Epithelial cell of proximal tubule (primary cell): ENCODE results near the gene TOPAZ1. TPM values are rescaled to one million over a fixed set of nuclear protein-coding genes. Genes with fewer than 3 reads are reported as not detected.
A peak's percentile ranks its signal among the peaks of the same experiment; 100 is the strongest.

ENCODE experiments used
- DNase-seq: peaks from one replicate; pipeline ENCODE4 v3.0.0-alpha.2; 2011; ENCODE audit warnings: low read depth
- H3K4me3 ChIP-seq: 2 replicates; pipeline ENCODE4 v1.5.1; 2011; ENCODE audit warnings: low read depth, mild to moderate bottlenecking, low read length
- total RNA-seq: library from RNA; depleted of rRNA; stranded (reverse); fragments of >200 nt; gene quantifications from 2 replicates; pipeline ENCODE4 v1.2.3, GENCODE V29; 2015
- TF ChIP-seq, protein P1 (sequence below): conservative IDR thresholded peaks from 2 replicates; pipeline ENCODE4 v1.5.1; 2012; ENCODE audit warnings: low read depth, mild to moderate bottlenecking, low read length

Gene TOPAZ1
- total RNA-seq, 1 donor from 2014 or later, result not detected

GRCh38 chr3:44323341-44323955, 81.8 kb downstream of the TOPAZ1 start:
- DNase-seq, result no peak
- no peak overlapping the region for H3K4me3 ChIP-seq
- TF ChIP-seq, protein P1, sequence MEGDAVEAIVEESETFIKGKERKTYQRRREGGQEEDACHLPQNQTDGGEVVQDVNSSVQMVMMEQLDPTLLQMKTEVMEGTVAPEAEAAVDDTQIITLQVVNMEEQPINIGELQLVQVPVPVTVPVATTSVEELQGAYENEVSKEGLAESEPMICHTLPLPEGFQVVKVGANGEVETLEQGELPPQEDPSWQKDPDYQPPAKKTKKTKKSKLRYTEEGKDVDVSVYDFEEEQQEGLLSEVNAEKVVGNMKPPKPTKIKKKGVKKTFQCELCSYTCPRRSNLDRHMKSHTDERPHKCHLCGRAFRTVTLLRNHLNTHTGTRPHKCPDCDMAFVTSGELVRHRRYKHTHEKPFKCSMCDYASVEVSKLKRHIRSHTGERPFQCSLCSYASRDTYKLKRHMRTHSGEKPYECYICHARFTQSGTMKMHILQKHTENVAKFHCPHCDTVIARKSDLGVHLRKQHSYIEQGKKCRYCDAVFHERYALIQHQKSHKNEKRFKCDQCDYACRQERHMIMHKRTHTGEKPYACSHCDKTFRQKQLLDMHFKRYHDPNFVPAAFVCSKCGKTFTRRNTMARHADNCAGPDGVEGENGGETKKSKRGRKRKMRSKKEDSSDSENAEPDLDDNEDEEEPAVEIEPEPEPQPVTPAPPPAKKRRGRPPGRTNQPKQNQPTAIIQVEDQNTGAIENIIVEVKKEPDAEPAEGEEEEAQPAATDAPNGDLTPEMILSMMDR, result peak; percentile 94

DNA sequence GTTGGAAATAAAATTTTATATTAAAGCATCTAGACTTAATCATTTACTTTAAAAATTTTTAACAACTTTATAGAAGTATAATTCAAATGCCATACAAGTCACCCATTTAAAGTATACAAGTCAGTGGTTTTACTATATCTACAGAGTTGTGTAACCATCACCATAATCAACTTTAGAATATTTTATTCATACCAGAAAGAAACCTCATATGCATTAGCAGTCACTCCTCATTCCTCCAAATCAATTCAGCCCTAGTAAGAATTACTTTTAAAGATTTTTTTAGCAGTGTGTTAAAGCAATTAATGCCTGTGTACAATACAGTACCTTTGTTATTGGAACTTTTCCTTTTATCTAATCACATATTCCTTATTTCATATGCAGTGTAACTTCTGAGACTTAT, 82.9 kb downstream of the TOPAZ1 start:
- TF ChIP-seq, protein P1, result no peak

GRCh38 chr3:44326019-44326418, 84.3 kb downstream of the TOPAZ1 start:
- H3K4me3 ChIP-seq, result no peak overlapping the region
- DNase-seq, result no peak
- TF ChIP-seq, protein P1, result no peak

More for the DNA sequence above, 82.9 kb downstream of the TOPAZ1 start:
- no peak for DNase-seq
- no peak overlapping the region for H3K4me3 ChIP-seq

DNA sequence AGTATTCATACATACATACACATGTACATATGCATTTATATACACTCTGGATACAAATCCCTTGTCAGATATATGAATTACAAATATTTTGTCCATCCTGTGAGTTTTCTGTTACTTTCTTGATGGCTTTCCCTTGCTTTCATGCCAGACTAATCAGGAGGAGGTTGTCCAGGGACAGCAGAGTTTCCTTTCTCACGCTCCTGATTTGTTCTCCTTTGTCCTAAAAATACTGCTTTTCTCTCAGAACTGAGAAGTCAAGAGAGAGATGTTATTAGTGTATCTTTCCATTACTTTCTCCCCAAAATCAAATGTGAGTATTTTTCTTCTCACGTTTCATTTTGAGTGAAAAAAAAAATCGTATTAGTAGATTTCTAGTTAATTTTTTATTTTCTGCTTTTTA, 84.8 kb downstream of the TOPAZ1 start:
- no peak overlapping the region for H3K4me3 ChIP-seq
- TF ChIP-seq, protein P1, result no peak
- no peak for DNase-seq

GRCh38 chr3:44329946-44330345, 88.3 kb downstream of the TOPAZ1 start:
- DNase-seq, result no peak
- TF ChIP-seq, protein P1, result no peak
- H3K4me3 ChIP-seq, result no peak overlapping the region

DNA sequence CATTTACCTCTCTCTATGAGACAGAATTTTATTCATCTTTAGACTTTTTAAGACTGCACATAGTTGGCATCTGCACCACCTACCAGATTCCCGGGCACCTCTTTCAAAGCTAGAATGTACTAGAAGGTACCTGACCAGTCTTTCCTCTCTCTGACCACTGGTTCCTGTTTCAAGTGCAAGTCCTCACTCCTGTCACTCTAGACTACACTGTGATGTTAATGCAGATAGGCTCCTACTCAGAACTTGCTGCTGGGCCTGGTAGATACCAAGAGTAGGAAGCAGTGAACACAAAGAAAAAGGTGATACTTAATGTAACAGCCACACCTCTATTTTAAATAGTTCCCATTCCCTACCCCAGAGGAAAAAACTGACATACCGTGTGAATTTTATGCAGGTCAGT, 88.8 kb downstream of the TOPAZ1 start:
- no peak for DNase-seq
- TF ChIP-seq, protein P1, result no peak
- H3K4me3 ChIP-seq, result no peak overlapping the region

- no peak overlapping the region for H3K4me3 ChIP-seq
- TF ChIP-seq, protein P1, result no peak
- DNase-seq, result no peak
Measured at GRCh38 chr3:44334326-44334725, 92.6 kb downstream of the TOPAZ1 start.
